ENCODE results near the gene ADGRA1.

ADGRA1 gene

GRCh38 chr10:133076274-133077038, 11.3 kb upstream of the ADGRA1 start:
- no peak for DNase-seq
- TF ChIP-seq POLR2A (IDR thresholded peaks at IDR 0.05; ENCODE audit: low read length) (no peak), GATA1 (IDR thresholded peaks at IDR 0.05; ENCODE audit: low read depth, low read length) (no peak)

- TF ChIP-seq POLR2A (IDR thresholded peaks at IDR 0.05; ENCODE audit: low read length) = no peak
- no peak for TF ChIP-seq GATA1 (IDR thresholded peaks at IDR 0.05; ENCODE audit: low read depth, low read length)
- DNase-seq = no peak
Observed at GRCh38 chr10:133079836-133080682, 7.7 kb upstream of the ADGRA1 start.

- DNase-seq = no peak
- TF ChIP-seq POLR2A (IDR thresholded peaks at IDR 0.05; ENCODE audit: low read length) (no peak), GATA1 (IDR thresholded peaks at IDR 0.05; ENCODE audit: low read depth, low read length) (no peak)
Observed at GRCh38 chr10:133080683-133081040, 7.1 kb upstream of the ADGRA1 start.

GRCh38 chr10:133081636-133082035, 6.1 kb upstream of the ADGRA1 start:
- TF ChIP-seq GATA1 (IDR thresholded peaks at IDR 0.05; ENCODE audit: low read depth, low read length) (no peak), POLR2A (IDR thresholded peaks at IDR 0.05; ENCODE audit: low read length) (no peak)
- DNase-seq = no peak

GRCh38 chr10:133082685-133083421, 4.9 kb upstream of the ADGRA1 start:
- TF ChIP-seq POLR2A (IDR thresholded peaks at IDR 0.05; ENCODE audit: low read length) (no peak), GATA1 (IDR thresholded peaks at IDR 0.05; ENCODE audit: low read depth, low read length) (no peak)
- DNase-seq = no peak

GRCh38 chr10:133083422-133084100, 4.2 kb upstream of the ADGRA1 start:
- no peak for DNase-seq

GRCh38 chr10:133084491-133084890, 3.2 kb upstream of the ADGRA1 start:
- no peak for DNase-seq
- TF ChIP-seq GATA1 (IDR thresholded peaks at IDR 0.05; ENCODE audit: low read depth, low read length) (no peak), POLR2A (IDR thresholded peaks at IDR 0.05; ENCODE audit: low read length) (no peak)

More at GRCh38 chr10:133083422-133084100, 4.2 kb upstream of the ADGRA1 start:
- no peak for TF ChIP-seq POLR2A (IDR thresholded peaks at IDR 0.05; ENCODE audit: low read length)
- no peak for TF ChIP-seq GATA1 (IDR thresholded peaks at IDR 0.05; ENCODE audit: low read depth, low read length)

GRCh38 chr10:133085251-133086125, 2.2 kb upstream of the ADGRA1 start:
- TF ChIP-seq POLR2A (IDR thresholded peaks at IDR 0.05; ENCODE audit: low read length) (no peak), GATA1 (IDR thresholded peaks at IDR 0.05; ENCODE audit: low read depth, low read length) (no peak)
- DNase-seq = no peak

GRCh38 chr10:133086247-133086646, 1.5 kb upstream of the ADGRA1 start:
- DNase-seq = no peak
- TF ChIP-seq POLR2A (IDR thresholded peaks at IDR 0.05; ENCODE audit: low read length) (no peak), GATA1 (IDR thresholded peaks at IDR 0.05; ENCODE audit: low read depth, low read length) (no peak)

- TF ChIP-seq POLR2A (IDR thresholded peaks at IDR 0.05; ENCODE audit: low read length) (no peak), GATA1 (IDR thresholded peaks at IDR 0.05; ENCODE audit: low read depth, low read length) (no peak)
- no peak for DNase-seq
Observed at GRCh38 chr10:133087045-133087678, 562 bp upstream of the ADGRA1 start.

- TF ChIP-seq GATA1 (IDR thresholded peaks at IDR 0.05; ENCODE audit: low read depth, low read length) = no peak
- no peak for TF ChIP-seq POLR2A (IDR thresholded peaks at IDR 0.05; ENCODE audit: low read length)
- no peak for DNase-seq
Observed at GRCh38 chr10:133088179-133088955, 643 bp downstream of the ADGRA1 start.
